Mesodermal cell (in vitro differentiated cells): ENCODE measurements around the gene PRC1.
A peak's percentile ranks its signal among the peaks of the same experiment; 100 is the strongest.

Experiments used
- H3K27ac ChIP-seq: 2 replicates; pipeline ENCODE4 v1.7.0; 2013; ENCODE audit warnings: mild to moderate bottlenecking, low read depth, low read length, moderate library complexity; ENCODE audit not compliant: severe bottlenecking
- H3K36me3 ChIP-seq: 2 replicates; pipeline ENCODE4 v1.7.1; 2013; ENCODE audit warnings: mild to moderate bottlenecking, low read length, moderate library complexity; ENCODE audit not compliant: control insufficient read depth, insufficient read depth
- H3K4me1 ChIP-seq: one replicate; pipeline ENCODE4 v1.7.1; 2013; ENCODE audit warnings: mild to moderate bottlenecking, low read length; ENCODE audit not compliant: insufficient read depth, control insufficient read depth, poor library complexity, severe bottlenecking
- H3K4me3 ChIP-seq: 2 replicates; pipeline ENCODE4 v1.7.0; 2013; ENCODE audit warnings: low read length, control low read depth, mild to moderate bottlenecking; ENCODE audit not compliant: insufficient read depth, poor library complexity, severe bottlenecking; ENCODE audit errors: extremely low read depth
- H3K9me3 ChIP-seq: 2 replicates; pipeline ENCODE4 v1.7.1; 2013; ENCODE audit warnings: mild to moderate bottlenecking, low read length, moderate library complexity; ENCODE audit not compliant: control insufficient read depth
- WGBS, 2 experiments: methylation state at CpG; one replicate each; pipeline ENCODE4 v1.1.5; 2013; ENCODE audit warnings: missing lambda C conversion rate in 2 of 2; ENCODE audit not compliant: insufficient coverage in 2 of 2; 5-methylcytosine and 5-hydroxymethylcytosine counted together

The PRC1 gene

GRCh38 chr15:90966262-90966661 lies 28.1 kb downstream of the PRC1 start:
- Histone ChIP-seq H3K9me3 (no peaks in the 10 kb centered on the region), H3K4me3 (no peak overlapping the region), H3K4me1 (no peaks in the 10 kb centered on the region), H3K36me3 (peaks cover 92% of the 10 kb centered on the region), H3K27ac (no peak overlapping the region)
- WGBS, 2 experiments, result 91 to 98% methylated on average over 8 to 9 of the region's 9 CpGs

GRCh38 chr15:90962021-90962420 lies 32.3 kb downstream of the PRC1 start:
- no peaks in the 10 kb centered on the region for H3K9me3 ChIP-seq
- H3K4me3 ChIP-seq, result no peak overlapping the region
- H3K27ac ChIP-seq, result no peak overlapping the region
- H3K4me1 ChIP-seq, result peaks cover 3% of the 10 kb centered on the region
- WGBS, 2 experiments, result 88 to 97% methylated on average over 3 to 4 of the region's 4 CpGs
- peaks cover 65% of the 10 kb centered on the region for H3K36me3 ChIP-seq

GRCh38 chr15:90960298-90961091 lies 33.8 kb downstream of the PRC1 start:
- WGBS, 2 experiments, result 91 to 93% methylated on average over 19 of the region's 20 CpGs
- Histone ChIP-seq H3K4me3 (no peak overlapping the region), H3K9me3 (no peaks in the 10 kb centered on the region), H3K36me3 (peaks cover 50% of the 10 kb centered on the region), H3K27ac (no peak overlapping the region), H3K4me1 (peaks cover 12% of the 10 kb centered on the region)

DNA sequence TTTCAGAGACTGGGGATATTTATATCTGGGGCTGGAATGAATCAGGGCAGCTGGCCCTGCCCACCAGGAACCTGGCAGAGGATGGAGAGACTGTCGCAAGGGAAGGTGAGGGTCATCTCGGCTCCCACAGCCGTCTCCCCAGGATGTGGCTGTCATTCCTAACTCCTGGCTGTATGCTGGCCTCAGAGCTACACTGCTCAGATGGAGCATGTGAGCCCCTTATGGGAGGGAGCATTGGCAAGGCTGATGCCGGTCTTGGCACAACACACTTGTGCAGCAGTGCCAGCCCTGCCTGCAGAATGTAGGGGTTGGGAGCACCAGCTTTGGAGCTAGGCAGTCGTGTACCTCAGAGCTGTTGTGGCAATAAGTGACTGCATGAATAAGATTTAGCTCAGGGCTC lies 34.4 kb downstream of the PRC1 start:
- Histone ChIP-seq H3K9me3 (no peaks in the 10 kb centered on the region), H3K4me3 (no peak overlapping the region), H3K27ac (no peak overlapping the region), H3K4me1 (peaks cover 12% of the 10 kb centered on the region), H3K36me3 (peaks cover 44% of the 10 kb centered on the region)
- WGBS, 2 experiments, result 90 to 93% methylated on average over 5 of the region's 5 CpGs

DNA sequence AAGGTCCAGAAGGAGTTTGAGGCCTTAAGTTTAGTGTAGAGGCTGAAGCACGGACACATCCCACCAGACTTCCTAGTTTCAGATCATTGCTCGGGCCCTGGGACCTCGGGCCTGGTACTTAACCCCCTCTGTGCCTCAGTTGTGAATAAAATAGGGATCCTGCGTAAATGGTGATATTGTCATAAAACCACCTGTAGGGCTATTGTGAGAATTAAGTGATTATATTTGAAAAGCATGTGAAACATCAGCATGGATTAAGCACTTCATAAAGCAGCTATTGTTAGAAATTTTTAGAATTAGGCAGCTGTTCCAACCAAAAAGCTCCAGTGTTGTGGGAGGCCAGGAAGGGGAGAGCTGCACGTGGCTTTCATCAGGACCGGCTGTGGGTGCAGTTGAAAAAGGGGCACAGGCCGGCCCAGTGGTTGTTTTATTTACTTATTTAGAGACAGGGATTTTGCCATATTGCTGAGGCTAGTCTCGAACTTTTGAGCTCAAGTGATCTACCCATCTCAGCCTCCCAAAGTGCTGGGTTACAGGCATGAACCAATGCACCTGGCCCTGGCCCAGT lies 35.2 kb downstream of the PRC1 start:
- 84 to 100% methylated on average over 5 to 7 of the region's 8 CpGs for WGBS, 2 experiments
- peaks cover 39% of the 10 kb centered on the region for H3K36me3 ChIP-seq
- peaks cover 12% of the 10 kb centered on the region for H3K4me1 ChIP-seq
- H3K27ac ChIP-seq, result no peak overlapping the region
- no peak overlapping the region for H3K4me3 ChIP-seq
- H3K9me3 ChIP-seq, result no peaks in the 10 kb centered on the region

- WGBS, 2 experiments, result 90 to 92% methylated on average over 3 of the region's 6 CpGs
- no peak overlapping the region for H3K27ac ChIP-seq
- H3K9me3 ChIP-seq, result no peaks in the 10 kb centered on the region
- peak overlapping the region; percentile 53 for H3K4me3 ChIP-seq
- H3K36me3 ChIP-seq, result peaks cover 41% of the 10 kb centered on the region
- peaks cover 12% of the 10 kb centered on the region for H3K4me1 ChIP-seq
Observed at GRCh38 chr15:90957791-90958190, 36.5 kb downstream of the PRC1 start.

DNA sequence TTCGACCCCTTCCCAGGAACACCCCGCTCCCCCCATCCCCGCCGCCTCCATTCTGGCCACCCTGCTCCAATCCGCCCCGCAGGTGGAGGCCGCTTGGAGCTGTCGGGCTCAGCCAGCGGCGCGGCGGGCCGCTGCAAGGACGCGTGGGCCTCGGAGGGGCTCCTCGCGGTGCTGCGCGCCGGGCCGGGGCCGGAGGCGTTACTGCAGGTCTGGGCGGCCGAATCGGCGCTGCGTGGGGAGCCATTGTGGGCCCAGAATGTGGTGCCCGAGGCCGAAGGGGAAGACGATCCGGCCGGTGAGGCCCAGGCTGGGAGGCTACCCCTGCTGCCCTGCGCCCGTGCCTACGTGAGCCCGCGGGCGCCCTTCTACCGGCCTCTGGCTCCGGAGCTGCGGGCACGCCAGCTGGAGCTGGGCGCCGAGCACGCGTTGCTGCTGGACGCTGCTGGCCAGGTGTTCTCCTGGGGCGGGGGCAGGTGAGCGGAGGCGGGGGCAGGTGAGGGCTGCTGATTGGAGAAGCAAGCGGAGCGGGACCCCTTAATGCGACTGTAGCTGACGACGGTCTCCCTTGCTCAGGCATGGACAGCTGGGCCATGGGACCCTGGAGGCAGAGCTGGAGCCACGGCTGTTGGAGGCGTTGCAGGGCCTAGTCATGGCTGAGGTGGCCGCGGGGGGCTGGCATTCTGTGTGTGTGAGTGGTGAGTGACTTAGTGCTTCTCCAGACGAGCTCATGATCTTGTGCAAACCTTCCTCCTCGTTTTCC lies 37.1 kb downstream of the PRC1 start:
- peak overlapping the region; percentile 53 for H3K4me3 ChIP-seq
- no peak overlapping the region for H3K27ac ChIP-seq
- peaks cover 43% of the 10 kb centered on the region for H3K36me3 ChIP-seq
- H3K9me3 ChIP-seq, result no peaks in the 10 kb centered on the region
- peaks cover 12% of the 10 kb centered on the region for H3K4me1 ChIP-seq
- WGBS, 2 experiments, result 28% methylated on average over 30 to 47 of the region's 63 CpGs

GRCh38 chr15:90956274-90957030 lies 37.9 kb downstream of the PRC1 start:
- WGBS, 2 experiments, result 14 to 16% methylated on average over 47 to 53 of the region's 56 CpGs
- Histone ChIP-seq H3K36me3 (peaks cover 43% of the 10 kb centered on the region), H3K4me1 (peaks cover 12% of the 10 kb centered on the region), H3K27ac (no peak overlapping the region), H3K4me3 (peak overlapping the region; percentile 53), H3K9me3 (no peaks in the 10 kb centered on the region)

DNA sequence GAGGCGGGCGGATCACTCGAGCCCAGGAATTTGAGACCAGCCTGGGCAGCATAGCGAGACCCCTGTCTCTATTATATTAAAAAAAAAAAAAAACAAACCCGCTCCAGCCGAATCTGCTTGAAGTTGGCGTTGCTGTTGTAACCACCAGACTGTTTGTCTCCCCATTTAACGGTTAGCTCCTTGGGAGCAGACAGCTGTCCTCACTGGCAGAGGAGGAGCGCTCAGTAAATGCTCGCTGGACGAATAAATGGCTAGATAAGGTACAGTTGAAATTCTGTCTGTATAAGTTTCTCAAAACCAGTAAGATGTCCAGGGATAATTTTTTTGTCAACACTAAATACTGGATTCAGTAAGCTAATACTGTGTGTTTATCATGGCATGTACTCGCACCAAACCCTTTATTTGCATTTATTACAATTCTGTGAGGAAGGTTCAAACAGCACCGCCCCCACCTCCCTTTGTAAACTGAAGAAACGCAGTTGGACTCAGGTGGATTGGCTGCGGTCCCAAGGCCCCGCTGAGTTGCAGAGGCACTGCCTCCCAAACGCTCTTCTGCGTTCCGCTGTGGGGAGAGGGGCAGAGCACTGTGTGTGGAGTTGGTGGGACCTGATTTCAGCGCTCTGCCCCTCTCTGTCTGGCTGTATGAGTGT lies 38.6 kb downstream of the PRC1 start:
- Histone ChIP-seq H3K4me3 (peak overlapping the region; percentile 51), H3K36me3 (peaks cover 44% of the 10 kb centered on the region), H3K9me3 (no peaks in the 10 kb centered on the region), H3K27ac (no peak overlapping the region), H3K4me1 (peaks cover 12% of the 10 kb centered on the region)
- 89 to 92% methylated on average over 10 of the region's 20 CpGs for WGBS, 2 experiments
